OCI-LY7 (cell line): ENCODE results near the gene RIN3.

Source experiments
- EZH2phosphoT487 ChIP-seq: fragments of 200-600 bp; sonication (generic); IDR thresholded peaks from 2 replicates; pipeline ENCODE4 v1.6.1; 2018; ENCODE audit warnings: low read depth, borderline replicate concordance, mild to moderate bottlenecking, mixed run types, antibody characterized with exemption, low read length, moderate library complexity, mixed read lengths
- TF ChIP-seq, protein P1 (sequence below): fragments of 200-600 bp; sonication (generic); conservative IDR thresholded peaks from 2 replicates; pipeline ENCODE4 v1.5.1; 2014; ENCODE audit warnings: mild to moderate bottlenecking, antibody characterized with exemption, low read length, moderate library complexity, mixed read lengths

DNA sequence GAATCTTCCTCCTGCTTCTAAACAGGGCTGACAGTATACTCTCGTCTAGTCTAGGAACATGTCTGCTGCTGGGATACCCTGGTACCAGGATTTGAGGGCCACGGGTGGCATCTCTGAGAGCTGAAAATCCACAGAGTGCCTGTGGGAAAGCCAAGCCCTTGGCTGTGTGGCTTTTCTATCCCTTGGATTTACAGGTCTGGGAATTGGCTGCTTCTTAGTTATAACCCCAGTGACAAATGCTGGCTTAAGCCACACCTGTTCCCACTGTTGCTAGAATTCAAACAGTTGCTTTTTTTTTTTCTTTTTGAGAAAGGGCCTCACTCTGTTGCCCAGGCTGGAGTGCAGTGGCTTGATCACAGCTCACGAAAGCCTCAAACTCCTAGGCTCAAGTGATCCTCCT, 14.3 kb upstream of the RIN3 start:
- TF ChIP-seq, protein P1, sequence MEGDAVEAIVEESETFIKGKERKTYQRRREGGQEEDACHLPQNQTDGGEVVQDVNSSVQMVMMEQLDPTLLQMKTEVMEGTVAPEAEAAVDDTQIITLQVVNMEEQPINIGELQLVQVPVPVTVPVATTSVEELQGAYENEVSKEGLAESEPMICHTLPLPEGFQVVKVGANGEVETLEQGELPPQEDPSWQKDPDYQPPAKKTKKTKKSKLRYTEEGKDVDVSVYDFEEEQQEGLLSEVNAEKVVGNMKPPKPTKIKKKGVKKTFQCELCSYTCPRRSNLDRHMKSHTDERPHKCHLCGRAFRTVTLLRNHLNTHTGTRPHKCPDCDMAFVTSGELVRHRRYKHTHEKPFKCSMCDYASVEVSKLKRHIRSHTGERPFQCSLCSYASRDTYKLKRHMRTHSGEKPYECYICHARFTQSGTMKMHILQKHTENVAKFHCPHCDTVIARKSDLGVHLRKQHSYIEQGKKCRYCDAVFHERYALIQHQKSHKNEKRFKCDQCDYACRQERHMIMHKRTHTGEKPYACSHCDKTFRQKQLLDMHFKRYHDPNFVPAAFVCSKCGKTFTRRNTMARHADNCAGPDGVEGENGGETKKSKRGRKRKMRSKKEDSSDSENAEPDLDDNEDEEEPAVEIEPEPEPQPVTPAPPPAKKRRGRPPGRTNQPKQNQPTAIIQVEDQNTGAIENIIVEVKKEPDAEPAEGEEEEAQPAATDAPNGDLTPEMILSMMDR: no peak
- no peak for TF ChIP-seq EZH2phosphoT487
